Hair follicle dermal papilla cell (primary cell): Measurements from ENCODE around the gene PCDHGA3. TPM values are rescaled to one million over a fixed set of nuclear protein-coding genes. Genes with fewer than 3 reads are reported as not detected.

ENCODE experiments used
- total RNA-seq: library from RNA; depleted of rRNA; stranded (reverse); fragments of >200 nt; gene quantifications from 2 replicates; pipeline ENCODE4 v1.2.3, GENCODE V29; 2012

PCDHGA3 gene
- 4.9 and 5.7 TPM in 2 replicates for total RNA-seq

GRCh38 chr5:141343242-141343952, at the start of gene PCDHGA3:
Gene PCDHGA3 (plus strand): TSS chr5:141343829. CDS start chr5:141344034, 205 bp downstream.

GRCh38 chr5:141303756-141304155, 39.9 kb upstream of the PCDHGA3 start, which contains the start of gene SLC25A2:
Gene SLC25A2 (minus strand): TSS chr5:141304049. CDS start chr5:141303865, 184 bp downstream.

GRCh38 chr5:141320225-141321169, 23.1 kb upstream of the PCDHGA3 start, which contains the start of gene TAF7:
Gene TAF7 (minus strand): TSS chr5:141320784. CDS start chr5:141320044, 740 bp downstream.

GRCh38 chr5:141330299-141331080, 13.1 kb upstream of the PCDHGA3 start, which contains the start of gene PCDHGA1:
Gene PCDHGA1 (plus strand): TSS chr5:141330514.

GRCh38 chr5:141338538-141339306, 4.9 kb upstream of the PCDHGA3 start, which contains the start of gene PCDHGA2:
Gene PCDHGA2 (plus strand): TSS chr5:141338760.

GRCh38 chr5:141349917-141350619, 6.4 kb downstream of the PCDHGA3 start, which contains the start of gene PCDHGB1:
Gene PCDHGB1 (plus strand): TSS chr5:141350099. CDS start chr5:141350261, 162 bp downstream.

GRCh38 chr5:141354900-141355469, 11.4 kb downstream of the PCDHGA3 start, which contains the start of gene PCDHGA4:
Gene PCDHGA4 (plus strand): TSS chr5:141355021. CDS start chr5:141355108, 87 bp downstream.

GRCh38 chr5:141359790-141360426, 16.3 kb downstream of the PCDHGA3 start, which contains the start of gene PCDHGB2:
Gene PCDHGB2 (plus strand): TSS chr5:141359994. CDS start chr5:141360136, 142 bp downstream.

GRCh38 chr5:141363952-141364660, 20.5 kb downstream of the PCDHGA3 start, which contains the start of gene PCDHGA5:
Gene PCDHGA5 (plus strand): TSS chr5:141364162. CDS start chr5:141364331, 169 bp downstream.

GRCh38 chr5:141369994-141370848, 26.6 kb downstream of the PCDHGA3 start, which contains the start of gene PCDHGB3:
Gene PCDHGB3 (plus strand): TSS chr5:141370242. CDS start chr5:141370395, 153 bp downstream.

GRCh38 chr5:141373673-141374317, 30.2 kb downstream of the PCDHGA3 start, which contains the start of gene PCDHGA6:
Gene PCDHGA6 (plus strand): TSS chr5:141373891. CDS start chr5:141374084, 193 bp downstream.

GRCh38 chr5:141382469-141383294, 39.1 kb downstream of the PCDHGA3 start, which contains the start of gene PCDHGA7:
Gene PCDHGA7 (plus strand): TSS chr5:141382742. CDS start chr5:141382900, 158 bp downstream.

GRCh38 chr5:141387557-141388311, 44.1 kb downstream of the PCDHGA3 start, which contains the start of gene PCDHGB4:
Gene PCDHGB4 (plus strand): TSS chr5:141387698. CDS start chr5:141387885, 187 bp downstream.

GRCh38 chr5:141392429-141393198, 49.0 kb downstream of the PCDHGA3 start, which contains the start of gene PCDHGA8:
Gene PCDHGA8 (plus strand): TSS chr5:141392633. CDS start chr5:141392814, 181 bp downstream.

